NCI-H1694 treated with DMSO at 0.1 percent for 48 hours (cell line): ENCODE data around the gene TRMO.
A peak's percentile ranks its signal among the peaks of the same experiment; 100 is the strongest.

Experiments
- DNase-seq: peaks from one replicate; lab custom pipeline; 2025; lab: John Stamatoyannopoulos, UW

TRMO gene

DNA sequence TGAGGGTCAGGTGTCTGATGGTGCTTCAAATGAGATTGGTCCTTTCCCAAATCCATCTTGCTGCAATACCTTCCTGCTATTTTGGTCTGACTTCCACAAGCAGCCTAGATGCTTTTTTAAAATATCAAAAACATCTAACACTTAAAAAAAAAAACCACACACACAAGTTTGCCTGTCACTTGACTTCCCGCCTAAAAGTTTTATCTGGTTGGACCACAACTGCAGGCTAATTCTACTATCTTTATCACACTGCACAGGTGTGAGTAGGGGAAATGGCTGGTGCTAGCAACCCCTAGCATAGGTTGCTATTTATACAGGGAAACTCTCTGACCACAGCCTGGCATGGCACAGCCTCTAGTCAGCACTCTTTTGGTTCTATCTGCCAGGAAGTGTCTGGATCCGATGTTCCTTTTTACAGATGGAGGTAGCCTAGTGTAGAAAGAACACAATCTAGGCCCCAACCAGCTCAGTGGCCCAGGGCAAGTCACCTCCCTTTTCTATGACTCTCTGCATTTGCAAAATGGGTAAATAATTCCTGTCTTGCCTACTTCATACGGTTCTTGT lies 15.9 kb upstream of the TRMO start, which contains the start of gene HEMGN:
TSS of gene HEMGN (minus strand) at position 92 of the 564 bp plus-strand sequence. CDS start at position 56, 36 bp downstream.
- DNase-seq: no peak

DNA sequence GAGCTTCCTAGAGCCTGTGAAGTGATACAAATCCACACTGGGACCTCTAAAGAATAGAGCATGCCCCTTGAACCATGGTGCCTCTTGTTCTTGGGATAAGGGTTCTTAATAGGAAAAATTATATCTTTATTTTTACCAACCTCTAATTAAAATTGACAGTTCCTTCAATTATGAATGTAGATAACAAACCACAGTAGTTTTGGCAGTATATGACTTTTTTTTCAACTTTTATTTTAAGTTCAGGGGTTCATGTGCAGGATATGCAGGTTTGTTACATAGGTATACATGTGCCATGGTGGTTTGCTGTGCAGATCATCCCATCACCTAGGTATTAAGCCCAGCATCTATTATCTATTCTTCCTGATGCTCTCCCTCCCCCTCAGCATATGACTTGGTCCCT lies 14.7 kb upstream of the TRMO start:
- DNase-seq: no peak

DNA sequence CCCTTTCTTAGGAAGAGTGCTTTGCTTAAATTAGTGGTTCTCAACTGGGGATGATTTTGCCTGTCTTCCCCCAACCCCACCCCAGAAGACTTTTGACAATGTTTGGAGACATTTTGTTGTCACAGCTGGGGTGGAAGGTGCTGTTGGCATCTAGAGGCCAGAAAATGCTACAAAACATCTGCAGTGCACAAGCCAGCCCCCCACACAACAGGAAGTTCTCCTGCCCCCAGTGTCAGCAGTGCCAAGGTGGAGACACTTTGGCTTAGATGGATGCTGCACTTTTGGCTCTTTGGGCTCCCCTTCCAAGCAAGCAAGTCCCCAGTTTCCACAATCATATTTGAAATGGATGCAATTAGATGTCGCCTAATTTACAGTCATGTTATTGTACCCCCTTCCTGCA lies 13.0 kb upstream of the TRMO start:
- no peak for DNase-seq

DNA sequence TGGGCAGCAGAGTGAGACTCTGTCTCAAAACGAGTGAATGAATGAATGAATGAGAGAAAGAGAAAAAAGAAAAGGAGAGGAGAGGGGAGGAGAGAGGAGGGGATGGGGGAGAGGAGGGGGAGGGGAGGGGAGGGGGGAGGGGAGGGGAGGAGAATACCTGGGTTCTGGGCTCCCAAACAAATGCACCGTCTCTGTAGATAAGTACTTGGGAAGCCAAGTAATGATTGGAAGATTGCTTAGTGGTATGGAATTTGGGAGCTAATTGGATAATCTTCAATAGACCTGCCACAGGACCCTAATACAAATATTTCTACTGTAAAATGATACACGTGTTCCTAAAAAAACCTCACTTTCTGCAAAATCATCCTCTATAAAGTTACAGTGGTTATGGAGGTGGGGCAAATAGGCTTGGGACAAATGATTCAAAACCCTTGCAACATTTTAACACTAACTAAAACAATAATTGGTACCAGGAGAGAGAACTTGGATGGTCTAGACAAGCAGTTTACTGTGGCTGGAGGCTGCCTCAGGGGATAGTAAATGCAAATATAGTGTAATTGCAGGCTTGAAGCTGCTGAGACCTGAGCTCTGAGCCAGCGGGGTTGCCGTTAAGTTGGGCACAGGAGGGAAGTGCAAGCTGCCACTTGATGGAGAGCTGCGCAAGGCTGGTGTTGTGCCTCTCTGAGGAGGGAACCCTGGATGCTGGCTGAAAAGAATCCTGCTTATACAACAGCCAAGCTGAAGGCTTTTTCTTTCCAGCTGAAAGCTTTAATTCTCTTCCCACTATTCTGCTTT lies 12.2 kb upstream of the TRMO start:
- peak; percentile 69 for DNase-seq

DNA sequence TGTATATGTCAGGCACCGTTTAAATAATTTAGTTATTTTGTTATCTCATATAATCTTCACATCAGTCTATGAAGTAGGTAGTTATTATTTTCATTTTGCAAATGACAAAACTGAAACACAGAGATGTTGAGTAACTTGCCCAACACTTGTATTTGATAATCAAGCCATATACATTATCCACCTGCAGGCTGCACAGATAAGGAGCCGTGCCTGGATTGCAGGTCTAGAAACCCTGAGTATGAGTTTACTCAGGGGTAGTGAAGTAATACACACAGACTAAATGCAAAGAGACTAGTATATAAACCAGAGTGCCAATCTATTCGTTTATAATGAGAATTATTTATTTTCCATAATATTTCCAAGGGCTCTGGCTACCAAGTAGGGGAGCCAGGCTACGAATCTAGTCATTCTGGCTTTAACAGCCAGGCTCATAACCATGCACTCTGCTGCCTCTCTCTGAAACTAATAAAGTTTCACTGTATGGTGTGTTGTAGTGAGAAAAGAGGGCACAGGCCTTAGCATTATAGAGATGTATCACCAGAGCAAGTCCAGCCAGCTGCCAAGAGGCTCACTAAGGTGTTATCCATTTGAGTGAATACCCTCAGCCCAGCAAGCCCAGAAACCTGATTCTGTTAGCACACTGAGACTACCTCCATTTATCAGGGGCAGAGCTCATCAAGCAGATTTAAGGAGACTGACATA lies 11.1 kb upstream of the TRMO start:
- no peak for DNase-seq

DNA sequence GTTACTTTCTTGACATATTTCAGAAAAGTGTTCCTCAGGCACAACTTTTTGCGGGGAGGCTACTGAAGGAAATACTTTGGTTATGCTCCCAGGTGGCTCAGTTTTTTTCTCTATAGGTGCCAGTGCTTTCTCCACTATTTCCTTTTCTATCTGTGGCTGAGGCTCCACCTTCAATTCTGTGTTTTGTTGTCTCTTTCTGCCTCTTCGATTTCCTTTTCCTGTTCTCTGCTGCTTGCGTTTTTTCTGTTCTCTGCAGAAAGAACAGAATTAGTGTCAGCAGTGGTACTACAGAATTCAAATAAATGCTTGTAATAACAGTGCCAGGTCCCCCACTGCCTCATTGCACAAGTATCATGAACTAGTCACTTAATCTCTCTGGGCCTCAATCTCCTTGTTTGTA lies 8.7 kb upstream of the TRMO start:
- no peak for DNase-seq

DNA sequence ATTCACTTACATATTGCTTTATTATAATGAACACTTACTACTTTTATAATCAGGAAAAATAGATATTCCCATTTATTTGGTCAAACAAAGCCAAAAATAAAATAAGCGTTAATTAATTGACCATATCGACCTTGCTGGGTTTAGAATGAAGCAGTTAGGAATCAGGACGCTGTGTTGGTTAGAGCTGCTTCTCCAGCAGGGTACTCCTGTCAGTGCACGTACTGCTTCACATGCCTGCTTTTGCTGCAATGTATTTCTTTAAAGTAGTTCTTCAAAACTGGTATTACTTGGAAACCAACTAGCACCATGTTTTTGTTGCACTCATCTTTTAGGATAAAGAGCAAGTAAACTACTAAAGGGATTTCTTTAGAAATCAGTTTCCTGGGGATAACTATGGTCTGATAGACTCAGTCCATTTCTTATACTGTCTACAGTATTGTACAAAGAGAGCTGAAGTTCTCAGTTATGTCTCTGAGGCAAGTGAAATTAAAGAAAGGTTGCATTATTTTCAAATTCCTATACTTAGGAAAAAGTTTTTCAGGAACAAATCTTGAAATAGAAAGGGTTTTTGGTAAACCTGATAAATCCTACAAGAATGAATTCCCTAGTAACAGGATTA lies 6.8 kb upstream of the TRMO start:
- no peak for DNase-seq

DNA sequence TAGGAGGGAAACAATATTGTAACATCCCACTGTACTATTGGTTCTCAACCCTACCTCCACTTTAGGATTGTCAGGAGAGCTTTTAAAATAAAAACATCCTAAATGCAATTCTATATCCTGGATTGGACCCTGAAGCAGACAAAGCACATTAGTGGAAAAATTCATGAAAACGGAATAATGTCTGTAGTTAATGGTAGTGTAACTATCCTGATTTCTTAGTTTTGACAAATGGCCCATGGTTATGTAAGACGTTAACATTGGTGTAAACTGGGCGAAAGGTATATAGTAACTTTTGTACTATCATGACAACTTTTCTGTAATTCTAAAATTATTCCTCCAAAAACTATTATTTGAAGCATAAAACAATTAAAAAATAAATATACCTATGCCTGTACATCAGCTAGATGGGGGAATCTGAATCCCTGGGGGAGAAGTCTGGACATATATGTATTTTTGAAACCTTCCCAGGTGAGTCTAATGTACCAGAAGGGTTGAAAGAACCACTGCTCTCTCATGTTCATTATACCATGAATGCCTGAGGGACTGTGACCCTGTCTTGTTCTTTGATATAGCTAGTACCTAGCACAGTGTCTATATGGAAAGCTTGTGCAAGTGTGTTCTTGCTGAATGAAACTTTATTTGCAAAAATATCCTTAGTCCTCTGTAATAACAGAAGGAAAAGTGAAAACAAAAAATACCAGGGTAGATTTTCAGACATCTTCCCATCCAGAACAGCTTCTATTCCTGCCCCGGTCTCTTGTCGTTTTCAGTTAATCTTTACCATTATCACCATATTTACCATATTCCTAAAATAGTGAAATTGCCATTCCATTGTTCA lies 3.4 kb upstream of the TRMO start:
- no peak for DNase-seq

DNA sequence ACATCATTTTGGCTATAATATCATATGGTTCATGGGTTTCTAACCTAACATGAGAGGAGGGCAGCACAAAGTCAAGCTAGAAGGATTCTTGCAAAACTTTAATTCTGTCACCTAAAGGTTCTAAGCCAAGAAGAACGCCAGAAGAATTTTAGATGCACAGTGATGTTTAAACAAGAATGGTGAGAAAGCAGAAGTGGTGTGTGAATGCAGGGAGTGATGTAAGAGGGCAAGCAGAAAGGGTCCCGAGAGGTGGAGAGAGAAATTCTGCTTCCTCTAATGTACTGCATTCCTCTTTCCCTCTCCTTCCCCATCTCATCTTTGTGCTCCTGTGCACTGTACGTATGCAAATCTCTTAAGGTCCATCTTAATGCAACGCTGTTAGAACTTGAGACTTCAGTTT lies 2.1 kb upstream of the TRMO start:
- no peak for DNase-seq

DNA sequence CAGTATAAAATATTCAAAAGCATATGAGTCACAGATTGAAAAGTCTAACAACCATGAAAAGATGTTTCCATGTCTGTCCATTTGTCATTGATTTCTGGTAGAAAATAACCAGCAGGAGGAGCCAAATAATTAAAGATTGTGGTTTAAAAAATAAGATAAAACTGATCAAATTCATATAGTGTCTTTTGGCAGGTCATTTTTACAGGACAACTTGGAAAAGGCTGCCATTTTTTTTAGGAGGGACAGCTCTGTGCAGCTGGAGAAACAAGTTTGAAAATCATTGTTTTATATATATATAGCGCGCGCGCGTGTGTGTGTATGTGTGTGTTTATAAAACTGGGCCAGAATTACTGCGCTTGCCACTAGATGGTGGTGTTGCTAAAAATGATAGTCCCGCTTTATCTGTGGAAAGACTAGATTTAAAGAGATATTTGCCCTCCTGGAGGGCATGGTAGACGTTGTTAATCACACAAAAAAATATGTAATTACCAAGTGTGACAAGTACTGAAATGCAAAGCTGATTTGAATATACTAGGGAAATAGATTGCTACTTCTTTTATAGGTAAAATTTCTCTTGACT lies 1.3 kb upstream of the TRMO start:
- DNase-seq: peak; percentile 92

DNA sequence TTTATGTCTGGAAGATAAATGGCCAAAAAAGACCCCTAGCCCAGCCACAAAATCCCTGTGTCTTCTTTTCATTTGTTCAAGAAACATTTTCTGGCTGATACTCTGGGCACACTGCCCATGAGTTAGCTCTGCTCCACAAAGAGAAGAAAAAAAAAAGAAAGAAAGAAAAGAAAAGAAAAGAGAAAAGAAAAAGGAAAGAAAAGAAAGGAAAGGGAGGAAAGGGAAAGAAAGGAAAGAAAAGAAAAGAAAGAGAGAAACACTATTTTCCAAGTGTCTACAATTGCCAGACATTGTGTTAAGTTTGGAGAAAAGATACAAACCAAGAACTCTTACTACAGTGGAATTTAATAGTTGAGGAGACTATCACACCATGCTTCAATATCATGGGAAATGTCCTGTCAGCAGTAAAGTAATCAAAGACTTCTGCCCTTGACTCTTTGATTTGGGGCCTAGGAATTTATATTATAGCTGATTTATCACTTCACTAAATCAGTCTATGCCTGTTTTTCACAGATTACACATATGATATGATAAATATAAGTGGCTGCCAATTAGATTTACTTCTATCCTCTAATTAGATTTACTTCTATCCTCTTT lies 3.0 kb downstream of the TRMO start:
- no peak for DNase-seq

DNA sequence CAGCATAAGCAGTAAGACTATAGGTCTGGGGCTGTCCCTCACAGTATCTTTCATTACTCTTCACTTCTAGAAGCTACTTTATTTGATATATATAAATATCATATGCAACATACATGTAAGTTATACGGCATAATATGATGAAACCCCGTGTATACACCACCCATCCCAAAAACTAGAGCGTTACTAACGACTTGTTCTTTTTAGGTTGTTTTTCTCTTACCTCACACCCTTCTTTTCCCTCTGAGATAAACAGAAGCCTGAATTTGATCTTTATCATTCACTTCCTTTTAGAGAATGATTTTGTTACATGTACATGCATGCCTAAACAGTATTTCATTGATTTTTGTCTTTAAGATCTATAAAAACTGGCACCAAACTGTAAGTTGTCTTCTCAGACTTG lies 3.7 kb downstream of the TRMO start:
- no peak for DNase-seq

DNA sequence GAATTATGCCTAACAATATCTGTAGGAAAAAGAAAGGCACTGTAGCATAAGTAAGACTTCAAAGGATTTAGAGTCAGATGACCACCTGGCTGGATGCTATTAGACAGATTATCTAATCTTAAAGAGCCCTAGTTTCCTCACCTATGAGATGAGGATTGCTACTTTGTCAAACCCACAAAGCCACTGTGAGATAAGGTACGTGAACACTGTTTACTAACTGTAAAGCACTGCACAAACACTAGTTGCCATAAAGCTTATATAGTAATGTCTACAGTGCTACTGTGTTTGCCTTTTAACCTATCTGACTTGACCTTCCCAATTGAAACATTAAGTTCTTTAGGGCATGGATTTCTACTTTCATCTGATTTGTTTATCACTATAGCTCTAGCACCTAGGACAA lies 10.3 kb downstream of the TRMO start:
- no peak for DNase-seq

DNA sequence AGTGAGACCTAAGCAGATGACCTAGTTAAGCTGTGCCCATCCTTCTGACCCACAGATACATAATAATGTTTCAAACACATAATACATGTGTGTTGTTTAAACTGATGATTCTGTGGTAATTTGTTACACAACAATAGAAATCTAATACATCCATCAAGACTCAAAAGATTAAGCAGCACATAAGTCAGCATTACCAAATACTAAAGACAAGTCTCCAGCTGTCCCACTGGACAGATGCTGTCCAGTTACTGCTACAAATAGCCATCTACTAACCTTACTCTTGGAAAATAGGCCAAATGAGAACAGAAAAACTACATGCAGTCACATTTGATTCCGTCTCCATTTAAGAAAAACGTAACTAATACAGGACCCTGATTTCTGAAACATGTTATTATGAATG lies 10.8 kb downstream of the TRMO start:
- DNase-seq: no peak

DNA sequence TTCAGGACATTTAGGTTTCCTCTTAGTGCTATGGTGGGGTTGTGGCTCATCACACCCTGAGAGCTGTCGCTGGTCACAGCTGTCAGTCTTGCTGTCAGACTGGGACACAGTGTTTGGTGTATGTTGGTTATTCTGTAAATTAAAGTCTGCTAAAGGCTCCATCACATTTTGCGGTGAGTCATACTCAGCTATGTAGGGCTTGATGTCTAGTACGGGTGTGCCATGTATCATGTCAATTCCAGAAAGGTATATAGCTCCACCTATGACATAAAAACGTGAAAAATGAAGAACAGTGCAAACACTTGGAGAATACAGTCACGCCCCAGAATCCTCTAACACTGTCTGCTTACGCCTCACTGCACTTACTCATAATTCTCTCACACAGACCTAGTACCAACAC lies 11.9 kb downstream of the TRMO start:
- no peak for DNase-seq

DNA sequence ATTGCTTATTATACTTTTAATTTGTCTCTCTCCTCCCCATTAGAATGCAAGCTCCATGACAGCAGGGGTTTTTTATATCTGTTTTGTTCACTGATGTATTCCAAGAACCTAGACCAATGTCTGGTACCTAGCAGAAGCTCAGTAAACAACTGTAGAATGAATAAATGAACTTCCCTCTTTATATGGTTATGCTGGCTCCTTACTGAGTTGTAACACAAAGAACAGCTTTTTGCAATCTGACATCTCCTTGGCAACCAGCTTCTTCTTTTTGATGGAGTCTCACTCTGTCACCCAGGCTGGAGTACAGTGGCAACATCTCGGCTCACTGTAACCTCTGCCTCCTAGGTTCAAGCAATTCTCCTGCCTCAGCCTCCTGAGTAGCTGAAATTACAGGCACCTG lies 13.6 kb downstream of the TRMO start:
- DNase-seq: no peak

DNA sequence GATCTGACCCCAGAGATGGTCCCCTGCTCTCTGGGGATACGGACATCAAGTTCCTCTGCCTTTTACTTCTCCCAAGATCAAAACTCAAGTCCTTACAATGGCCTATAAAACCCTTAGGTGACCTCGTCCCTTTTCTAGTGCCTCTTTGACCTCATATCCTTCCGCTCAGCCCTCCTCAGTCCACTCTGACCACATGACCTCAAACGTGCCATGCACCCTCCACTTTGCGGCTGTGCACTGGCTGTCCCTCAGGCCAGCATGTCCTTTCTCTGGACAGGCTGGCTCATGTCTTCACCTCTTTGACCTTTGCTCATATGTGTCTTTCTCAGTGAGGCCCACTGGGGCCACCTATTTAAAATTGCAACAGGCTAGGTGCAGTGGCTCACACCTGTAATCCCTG lies 14.7 kb downstream of the TRMO start:
- no peak for DNase-seq

DNA sequence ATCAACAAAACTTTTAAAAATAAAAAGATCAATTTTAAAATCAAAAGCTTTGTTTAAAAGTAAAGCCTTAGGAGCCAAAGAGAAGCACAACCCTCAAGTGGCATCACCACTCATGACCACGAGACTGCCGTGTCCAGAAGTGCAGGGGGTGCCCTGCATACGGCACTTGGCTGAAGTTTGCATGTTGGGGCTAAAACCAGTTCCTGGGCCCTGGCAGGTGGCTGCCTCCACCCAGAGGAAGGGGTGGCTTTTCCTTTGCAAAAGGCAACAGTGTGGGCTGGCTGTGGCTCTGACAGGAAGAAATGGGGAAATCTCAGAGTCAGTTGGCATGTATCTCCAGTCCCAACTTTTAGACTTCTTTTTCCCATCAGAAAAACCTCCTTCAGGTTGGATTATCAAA lies 15.3 kb downstream of the TRMO start:
- DNase-seq: no peak

DNA sequence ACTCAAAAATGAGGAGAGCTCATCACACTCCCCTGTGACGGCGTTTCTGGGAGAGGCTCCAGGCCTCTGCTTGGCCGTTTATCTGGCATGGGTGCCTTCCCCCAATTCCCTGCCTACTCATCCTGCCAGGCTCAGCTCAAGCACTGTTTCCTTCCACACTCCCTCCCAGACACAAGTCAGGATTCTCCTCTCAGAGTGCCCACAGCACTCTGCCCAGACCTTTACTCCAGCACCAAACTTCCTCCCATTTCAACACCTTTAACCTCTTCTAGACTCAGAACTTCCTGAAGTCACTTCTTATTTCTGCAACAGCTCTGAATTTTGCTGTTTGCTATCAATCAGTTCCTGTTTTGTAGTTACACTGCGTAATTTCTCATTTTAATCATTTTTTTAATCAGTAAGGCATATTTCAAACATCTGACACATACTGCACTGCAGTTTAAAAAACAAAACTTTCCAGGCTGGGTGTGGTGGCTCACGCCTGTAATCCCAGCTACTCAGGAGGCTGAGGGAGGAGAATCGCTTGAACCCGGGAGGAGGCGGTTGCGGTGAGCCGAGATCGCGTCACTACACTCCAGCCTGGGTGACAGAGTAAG lies 16.0 kb downstream of the TRMO start:
- DNase-seq: no peak

DNA sequence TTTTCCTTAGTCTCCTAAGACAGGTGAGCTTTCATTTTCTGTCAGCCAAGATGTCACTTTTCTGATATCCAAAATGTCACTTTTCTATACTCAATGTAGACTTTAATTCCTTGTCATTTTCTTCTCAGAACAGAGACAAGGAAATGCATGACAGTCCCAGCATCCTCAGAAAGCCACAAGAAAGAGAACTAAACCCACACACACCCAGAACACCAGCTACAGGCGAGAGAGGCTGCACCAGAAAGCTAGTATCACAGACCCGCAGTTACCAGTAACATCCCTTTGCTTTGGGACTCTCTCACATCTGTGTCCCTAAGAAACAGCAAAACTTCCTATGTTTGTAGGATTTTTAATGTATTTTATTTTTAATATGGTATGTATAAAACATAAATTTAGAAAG lies 17.1 kb downstream of the TRMO start:
- no peak for DNase-seq

DNA sequence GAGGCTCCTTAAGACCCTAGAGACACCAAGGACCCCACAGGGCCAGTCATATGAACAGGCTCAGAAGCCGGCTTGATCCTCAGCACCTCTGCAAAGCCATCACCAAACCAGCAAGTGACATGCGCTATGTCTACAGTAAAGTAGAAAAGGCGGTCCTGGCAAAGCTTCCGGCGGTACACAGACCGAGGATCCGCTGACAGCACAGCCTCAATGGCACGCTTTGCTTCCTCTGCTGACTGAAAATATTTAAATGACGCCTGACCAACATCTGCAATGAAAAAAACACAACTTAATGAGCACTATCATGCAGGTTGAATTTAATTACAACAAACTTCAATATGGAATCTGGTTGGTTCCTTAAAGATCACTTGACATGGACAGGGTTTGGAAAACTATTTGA lies 17.6 kb downstream of the TRMO start:
- no peak for DNase-seq
